T-helper 1 cell treated with Interleukin-12 subunit alpha and Interleukin-12 subunit beta and Interleukin-4 antibody, amounts not matched to agents 30 μg/mL and 1 μg/mL, for 36 hours (primary cell): ENCODE data around the gene TMC2.
A peak's percentile ranks its signal among the peaks of the same experiment; 100 is the strongest.

ENCODE experiments used
- H3K27ac Mint-ChIP-seq: one replicate; pipeline ENCODE4 v1.8.0; 2021; ENCODE audit warnings: mild to moderate bottlenecking, mixed read lengths
- H3K27me3 Mint-ChIP-seq: one replicate; pipeline ENCODE4 v1.8.0; 2021; ENCODE audit warnings: low read depth, mixed read lengths
- H3K36me3 Mint-ChIP-seq: one replicate; pipeline ENCODE4 v1.8.0; 2021; ENCODE audit warnings: low read depth, mixed read lengths
- H3K4me1 Mint-ChIP-seq: one replicate; pipeline ENCODE4 v1.8.0; 2021; ENCODE audit warnings: low read depth, mixed read lengths
- H3K4me3 Mint-ChIP-seq: one replicate; pipeline ENCODE4 v1.8.0; 2021; ENCODE audit warnings: mild to moderate bottlenecking, moderate library complexity, mixed read lengths
- H3K9me3 Mint-ChIP-seq: one replicate; pipeline ENCODE4 v1.8.0; 2021; ENCODE audit warnings: mixed read lengths

Gene TMC2

GRCh38 chr20:2617099-2617714, 80.8 kb downstream of the TMC2 start:
- Mint-ChIP-seq H3K27me3 (peaks cover 31% of the 10 kb centered on the region), H3K4me3 (no peak overlapping the region), H3K27ac (no peak overlapping the region), H3K9me3 (no peaks in the 10 kb centered on the region), H3K36me3 (no peaks in the 10 kb centered on the region), H3K4me1 (no peaks in the 10 kb centered on the region)

- H3K27ac Mint-ChIP-seq = no peak overlapping the region
Observed at GRCh38 chr20:2618815-2619214, 82.4 kb downstream of the TMC2 start.

DNA sequence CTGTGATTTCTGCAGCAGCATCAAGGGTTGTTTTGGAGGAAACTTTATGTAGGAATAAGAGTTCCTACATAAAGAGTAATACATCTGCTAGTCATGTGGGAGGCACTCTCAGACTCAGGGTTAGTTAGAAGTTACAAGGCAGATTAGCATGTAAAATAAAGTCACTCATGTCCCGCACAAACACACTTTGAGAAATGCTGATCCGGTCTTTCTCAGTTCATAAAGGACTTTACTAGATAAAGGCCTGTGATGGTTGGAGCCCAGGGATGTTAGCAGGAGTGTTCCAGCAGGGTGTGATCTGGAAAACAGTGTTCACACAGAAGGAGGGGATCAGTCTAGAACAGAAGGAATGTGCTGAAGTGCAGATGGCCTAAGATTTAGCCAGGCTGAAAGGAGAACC, 83.0 kb downstream of the TMC2 start:
- H3K36me3 Mint-ChIP-seq = no peaks in the 10 kb centered on the region
- H3K4me3 Mint-ChIP-seq = no peak overlapping the region
- no peaks in the 10 kb centered on the region for H3K4me1 Mint-ChIP-seq
- no peak overlapping the region for H3K27ac Mint-ChIP-seq
- no peaks in the 10 kb centered on the region for H3K9me3 Mint-ChIP-seq
- peaks cover 24% of the 10 kb centered on the region for H3K27me3 Mint-ChIP-seq

More at GRCh38 chr20:2618815-2619214, 82.4 kb downstream of the TMC2 start:
- Mint-ChIP-seq H3K27me3 (peaks cover 24% of the 10 kb centered on the region), H3K4me1 (no peaks in the 10 kb centered on the region), H3K4me3 (no peak overlapping the region), H3K9me3 (no peaks in the 10 kb centered on the region), H3K36me3 (no peaks in the 10 kb centered on the region)

DNA sequence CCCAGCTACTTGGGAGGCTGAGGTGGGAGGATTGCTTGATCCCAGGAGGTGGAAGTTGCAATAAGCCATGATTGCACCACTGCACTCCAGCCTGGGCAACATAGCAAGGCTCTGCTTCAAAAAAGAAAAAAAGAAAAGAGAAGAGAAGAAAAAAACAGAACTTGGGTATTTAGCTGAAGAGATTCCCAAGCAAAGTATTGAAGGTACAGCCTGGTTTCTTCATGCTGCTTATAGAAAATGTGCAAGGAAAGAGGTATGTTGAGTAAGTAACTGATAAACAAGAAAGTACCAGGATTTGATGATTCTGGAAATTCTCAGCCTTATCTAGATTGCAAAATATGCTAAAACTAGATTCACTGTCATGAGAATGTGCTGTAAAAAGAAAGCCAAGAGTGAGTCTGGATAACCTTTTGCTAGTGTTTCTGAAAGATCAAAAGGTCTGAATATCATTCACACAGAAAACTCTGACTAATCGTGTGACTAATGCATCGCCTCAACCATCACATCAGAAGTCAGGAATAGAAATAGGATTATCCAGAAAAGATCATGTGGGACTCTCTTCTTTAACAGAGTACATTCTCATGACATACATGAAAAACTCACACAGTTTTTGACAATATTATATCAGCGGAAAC, 83.7 kb downstream of the TMC2 start:
- Mint-ChIP-seq H3K36me3 (no peaks in the 10 kb centered on the region), H3K4me1 (no peaks in the 10 kb centered on the region), H3K27me3 (peaks cover 24% of the 10 kb centered on the region), H3K27ac (no peak overlapping the region), H3K4me3 (no peak overlapping the region), H3K9me3 (no peaks in the 10 kb centered on the region)

- Mint-ChIP-seq H3K27me3 (peaks cover 28% of the 10 kb centered on the region), H3K27ac (no peak overlapping the region), H3K4me3 (no peak overlapping the region), H3K9me3 (peaks cover 5% of the 10 kb centered on the region), H3K4me1 (no peaks in the 10 kb centered on the region), H3K36me3 (no peaks in the 10 kb centered on the region)
Observed at GRCh38 chr20:2624190-2624589, 87.8 kb downstream of the TMC2 start.

DNA sequence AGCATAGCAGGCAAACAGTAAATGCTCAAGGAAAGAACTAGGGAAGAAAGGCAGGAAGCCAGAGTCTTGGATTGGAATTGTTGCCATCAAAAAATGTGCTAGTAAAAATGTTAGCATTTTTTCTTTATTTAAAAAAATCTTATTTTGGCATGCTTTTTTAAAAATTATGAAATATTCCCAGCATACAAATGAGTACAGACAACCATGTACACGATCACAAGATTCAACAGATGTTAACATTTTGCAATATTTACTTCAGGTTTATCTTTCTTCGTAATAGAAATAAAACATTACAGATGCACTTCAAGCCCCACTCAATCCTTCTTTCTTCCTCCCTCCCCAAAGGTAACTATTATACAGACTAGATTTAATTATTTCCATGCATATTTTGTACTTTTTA, 88.7 kb downstream of the TMC2 start:
- no peaks in the 10 kb centered on the region for H3K36me3 Mint-ChIP-seq
- no peak overlapping the region for H3K4me3 Mint-ChIP-seq
- peaks cover 31% of the 10 kb centered on the region for H3K27me3 Mint-ChIP-seq
- H3K9me3 Mint-ChIP-seq = peaks cover 5% of the 10 kb centered on the region
- H3K4me1 Mint-ChIP-seq = no peaks in the 10 kb centered on the region
- H3K27ac Mint-ChIP-seq = no peak overlapping the region

DNA sequence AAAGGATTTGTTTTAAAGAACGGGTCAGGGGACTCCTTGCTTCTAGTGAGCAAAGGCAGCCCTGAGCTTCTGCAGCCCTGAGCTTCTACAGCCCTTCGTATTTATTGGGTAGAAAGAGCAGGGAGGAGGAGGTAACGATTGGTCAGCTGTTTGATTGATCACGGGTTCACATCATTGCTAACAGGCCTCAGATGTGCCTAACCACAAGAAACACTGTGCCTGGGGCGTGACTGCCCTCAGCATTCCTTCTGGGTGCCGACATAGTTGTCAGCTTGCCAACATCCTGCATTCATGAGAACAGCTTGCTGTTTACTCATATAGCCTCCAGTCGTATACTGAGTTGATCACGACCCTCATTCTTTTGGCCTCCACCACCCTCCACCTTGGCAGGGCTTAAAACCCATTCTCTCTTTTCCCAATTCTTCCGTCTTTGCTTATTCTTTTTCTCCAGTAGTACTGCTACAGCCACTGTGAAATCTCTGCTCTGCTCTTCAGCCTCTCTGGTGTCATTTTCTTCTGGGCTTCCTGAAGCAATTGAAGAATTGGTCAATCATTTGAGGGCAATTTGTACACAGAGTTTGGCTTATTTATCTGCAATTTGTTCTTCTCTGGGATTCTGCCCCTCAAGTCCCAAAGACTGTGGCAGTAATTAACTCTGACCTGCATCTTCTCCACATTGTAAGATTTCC, 90.6 kb downstream of the TMC2 start:
- H3K27ac Mint-ChIP-seq = no peak overlapping the region
- no peak overlapping the region for H3K4me3 Mint-ChIP-seq
- H3K36me3 Mint-ChIP-seq = no peaks in the 10 kb centered on the region
- peaks cover 41% of the 10 kb centered on the region for H3K27me3 Mint-ChIP-seq
- no peaks in the 10 kb centered on the region for H3K4me1 Mint-ChIP-seq
- peaks cover 10% of the 10 kb centered on the region for H3K9me3 Mint-ChIP-seq

DNA sequence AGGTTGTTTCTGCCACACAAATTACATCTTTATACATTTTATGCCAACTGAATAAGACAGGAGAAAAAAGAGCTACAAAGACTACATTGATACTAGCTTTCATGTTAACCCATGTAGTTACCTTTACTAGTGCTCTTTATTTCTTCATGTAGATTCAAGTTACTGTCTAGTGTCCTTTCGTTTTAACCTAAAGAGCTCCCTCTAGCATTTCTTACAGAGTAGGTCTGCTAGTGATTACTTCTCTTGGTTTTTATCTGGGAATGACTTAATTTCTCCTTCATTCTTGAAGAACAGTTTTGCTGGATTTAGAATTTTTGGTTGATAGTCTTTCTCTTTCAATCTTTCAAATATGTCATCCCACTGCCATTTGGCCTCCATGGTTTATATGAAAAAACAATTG, 94.9 kb downstream of the TMC2 start:
- Mint-ChIP-seq H3K9me3 (peaks cover 10% of the 10 kb centered on the region), H3K36me3 (no peaks in the 10 kb centered on the region), H3K4me1 (no peaks in the 10 kb centered on the region), H3K27me3 (peaks cover 47% of the 10 kb centered on the region), H3K27ac (no peak overlapping the region), H3K4me3 (no peak overlapping the region)

- H3K36me3 Mint-ChIP-seq = no peaks in the 10 kb centered on the region
- H3K4me3 Mint-ChIP-seq = no peak overlapping the region
- no peak overlapping the region for H3K27ac Mint-ChIP-seq
- H3K4me1 Mint-ChIP-seq = peaks cover 4% of the 10 kb centered on the region
- peaks cover 4% of the 10 kb centered on the region for H3K9me3 Mint-ChIP-seq
- peaks cover 42% of the 10 kb centered on the region for H3K27me3 Mint-ChIP-seq
Observed at GRCh38 chr20:2633381-2633780, 97.0 kb downstream of the TMC2 start.

GRCh38 chr20:2637246-2637645, 100.9 kb downstream of the TMC2 start:
- Mint-ChIP-seq H3K9me3 (no peaks in the 10 kb centered on the region), H3K4me3 (no peak overlapping the region), H3K27ac (no peak overlapping the region)

DNA sequence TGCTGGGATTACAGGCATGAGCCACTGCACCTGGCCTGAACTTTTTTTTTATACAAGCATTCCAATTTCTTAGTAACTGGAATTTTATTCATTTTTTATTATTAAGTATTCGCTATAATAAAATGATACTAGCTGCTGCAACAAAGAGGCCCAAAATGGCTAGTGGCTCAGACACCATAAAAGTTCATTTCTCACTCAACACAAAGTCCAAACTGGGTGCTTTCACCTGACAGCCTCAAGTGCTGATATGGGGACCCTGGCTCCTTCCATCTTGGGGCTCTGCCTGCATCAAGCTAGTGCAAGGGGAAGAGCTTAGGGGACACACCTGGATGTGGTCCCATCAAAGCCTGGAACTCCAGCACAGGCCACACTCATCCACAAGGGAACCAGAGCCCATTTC, 103.9 kb downstream of the TMC2 start:
- no peaks in the 10 kb centered on the region for H3K9me3 Mint-ChIP-seq
- H3K4me1 Mint-ChIP-seq = peaks cover 4% of the 10 kb centered on the region
- no peaks in the 10 kb centered on the region for H3K27me3 Mint-ChIP-seq
- no peak overlapping the region for H3K4me3 Mint-ChIP-seq
- peaks cover 2% of the 10 kb centered on the region for H3K36me3 Mint-ChIP-seq
- H3K27ac Mint-ChIP-seq = no peak overlapping the region

More at GRCh38 chr20:2637246-2637645, 100.9 kb downstream of the TMC2 start:
- peaks cover 4% of the 10 kb centered on the region for H3K4me1 Mint-ChIP-seq
- peaks cover 13% of the 10 kb centered on the region for H3K27me3 Mint-ChIP-seq
- H3K36me3 Mint-ChIP-seq = peaks cover 2% of the 10 kb centered on the region

DNA sequence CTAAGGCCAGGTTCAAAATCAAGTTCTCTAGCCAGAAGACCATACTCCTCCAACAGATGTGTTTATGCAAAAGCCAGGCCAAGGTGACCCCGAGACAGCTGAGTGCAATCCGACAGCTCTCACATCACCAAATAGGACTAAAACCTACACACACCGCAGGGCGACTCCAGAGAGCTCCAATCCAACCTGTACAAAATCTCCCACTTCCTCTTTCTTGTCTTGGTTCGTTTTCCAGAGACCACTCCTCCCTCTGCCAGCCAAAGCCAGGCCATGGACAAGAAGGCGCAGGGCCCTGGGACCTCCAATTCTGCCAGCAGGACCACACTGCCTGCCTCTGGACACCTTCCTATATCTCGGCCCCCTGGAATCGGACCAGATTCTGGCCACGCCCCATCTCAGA, 104.5 kb downstream of the TMC2 start:
- Mint-ChIP-seq H3K9me3 (no peaks in the 10 kb centered on the region), H3K4me1 (peaks cover 4% of the 10 kb centered on the region), H3K27ac (no peak overlapping the region), H3K27me3 (no peaks in the 10 kb centered on the region), H3K4me3 (no peak overlapping the region), H3K36me3 (peaks cover 2% of the 10 kb centered on the region)

GRCh38 chr20:2643708-2644107, 107.3 kb downstream of the TMC2 start:
- H3K4me3 Mint-ChIP-seq = no peak overlapping the region
- H3K27me3 Mint-ChIP-seq = no peaks in the 10 kb centered on the region
- H3K36me3 Mint-ChIP-seq = peaks cover 2% of the 10 kb centered on the region
- no peak overlapping the region for H3K27ac Mint-ChIP-seq
- H3K4me1 Mint-ChIP-seq = no peaks in the 10 kb centered on the region
- no peaks in the 10 kb centered on the region for H3K9me3 Mint-ChIP-seq

- Mint-ChIP-seq H3K4me3 (peak within 1 kb of the TSS; percentile 90), H3K27ac (peak within 1 kb of the TSS; percentile 87), H3K27me3 (no peaks in the 10 kb centered on the region), H3K4me1 (peaks cover 23% of the 10 kb centered on the region), H3K36me3 (peaks cover 35% of the 10 kb centered on the region), H3K9me3 (no peaks in the 10 kb centered on the region)
Observed at GRCh38 chr20:2651772-2652723, 115.7 kb downstream of the TMC2 start, which contains the start of gene NOP56. Gene NOP56, plus strand, starts transcription at chr20:2652632. Its CDS starts 29 bp downstream, at chr20:2652661.
